Activated CD4-positive, CD25-positive, alpha-beta regulatory T cell (primary cell): ENCODE measurements around the gene LARP4.
A peak's percentile ranks its signal among the peaks of the same experiment; 100 is the strongest.
"Not testable (repeated sequence)": the region's sequence is repeated elsewhere in the genome, so short reads cannot be mapped to it uniquely, and the experiment has no call there.

Source experiments
- DNase-seq, 4 experiments: peaks; one replicate each; lab custom pipeline; 2025; lab: John Stamatoyannopoulos, UW

Gene LARP4

DNA sequence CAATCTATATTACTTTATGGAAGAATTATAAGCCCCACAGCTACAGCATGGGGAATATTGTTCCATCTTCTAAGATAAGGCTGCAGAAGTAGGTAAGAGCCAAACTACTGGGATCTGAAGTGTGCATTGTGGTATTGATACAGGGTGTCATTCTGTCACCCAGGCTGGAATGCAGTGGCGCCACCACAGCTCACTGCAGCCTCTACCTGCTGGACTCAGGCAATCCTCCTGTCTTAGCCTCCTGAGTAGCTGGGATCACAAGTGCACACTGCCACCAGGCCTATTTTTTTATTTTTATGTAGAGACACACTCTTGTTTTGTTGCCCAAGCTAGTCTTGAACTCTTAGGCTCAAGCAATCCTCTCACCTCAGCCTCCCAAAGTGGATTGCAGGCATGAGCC, 82.8 kb downstream of the LARP4 start:
- DNase-seq: no peak

DNA sequence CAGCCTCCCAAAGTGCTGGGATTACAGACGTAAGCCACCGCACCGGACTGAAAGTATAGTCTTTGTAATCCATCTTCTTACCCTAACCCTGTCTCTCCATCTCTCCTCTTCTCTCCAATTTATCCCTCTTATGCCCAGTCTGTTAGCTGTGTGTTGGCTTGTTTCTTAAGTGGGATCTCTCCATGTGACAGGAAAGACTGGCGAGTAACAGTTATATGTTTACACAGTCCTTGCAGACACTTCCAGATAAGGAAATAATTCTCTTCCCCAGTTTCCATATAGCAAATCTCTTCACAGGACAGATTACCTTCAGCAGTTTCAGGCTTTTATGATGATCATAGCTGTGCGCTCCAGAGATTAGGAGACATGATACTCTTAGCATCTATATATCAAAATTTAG, 88.1 kb downstream of the LARP4 start:
- no peak for DNase-seq

DNA sequence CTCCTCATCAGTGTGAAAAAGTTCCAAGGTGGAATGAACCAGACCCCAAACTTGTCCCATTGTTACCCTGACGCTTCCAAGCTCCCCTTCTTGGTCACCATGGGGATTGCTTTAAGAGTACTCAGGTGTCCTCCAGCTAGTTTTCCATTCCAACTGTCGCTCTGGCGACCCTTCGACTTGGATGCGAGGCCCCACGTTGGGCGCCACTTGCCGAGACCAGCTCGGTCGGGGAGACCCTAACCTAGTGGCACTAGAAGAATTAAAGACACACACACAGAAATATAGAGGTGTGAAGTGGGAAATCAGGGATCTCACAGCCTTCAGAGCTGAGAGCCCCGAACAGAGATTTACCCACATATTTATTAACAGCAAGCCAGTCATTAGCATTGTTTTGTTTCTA, 97.4 kb downstream of the LARP4 start:
- not testable (repeated sequence) for DNase-seq

DNA sequence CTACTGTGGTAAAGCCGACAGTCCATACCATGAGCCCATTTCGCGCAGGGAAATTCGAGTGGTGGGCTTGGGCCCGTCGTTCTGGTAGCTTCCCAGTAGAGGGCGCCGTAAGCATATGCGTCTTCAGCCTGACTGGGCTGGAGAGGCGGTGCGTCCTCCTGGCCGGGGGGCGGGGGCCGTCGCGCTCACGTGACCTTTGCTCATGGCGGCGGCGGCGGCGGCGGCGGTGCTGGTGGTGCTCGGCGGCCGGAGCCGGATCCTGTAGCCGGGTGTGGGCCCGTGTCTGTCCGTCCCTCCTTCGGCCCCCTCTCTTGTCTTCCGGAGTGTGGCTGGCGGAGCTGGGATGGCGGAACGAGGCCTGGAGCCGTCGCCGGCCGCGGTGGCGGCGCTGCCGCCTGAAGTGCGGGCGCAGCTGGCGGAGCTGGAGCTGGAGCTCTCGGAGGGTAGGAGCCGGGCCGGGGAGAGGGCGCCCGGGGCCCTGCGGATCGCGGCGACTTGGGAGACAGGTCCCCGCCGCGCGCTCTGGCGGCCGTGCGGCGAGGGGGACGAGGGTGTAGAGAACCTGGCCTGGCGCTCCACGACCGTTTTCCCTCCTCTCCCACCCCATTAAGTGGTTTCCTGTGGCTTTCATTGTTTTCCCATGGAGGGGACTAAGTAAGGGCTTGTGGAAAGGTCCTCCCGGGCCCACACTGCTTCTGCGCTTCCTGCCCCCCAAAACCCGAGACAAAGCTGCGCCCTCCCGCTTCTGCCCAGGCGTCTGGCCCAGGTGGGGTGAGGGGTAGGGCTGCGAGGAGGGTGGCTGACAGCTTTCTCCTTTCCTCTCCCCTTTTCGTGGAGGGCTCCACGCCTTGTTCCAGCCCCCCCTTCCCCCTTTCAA, 104.4 kb downstream of the LARP4 start, which contains the start of gene DIP2B:
Gene DIP2B (plus strand): TSS at position 188 of the 877 bp plus-strand sequence. CDS start 156 bp downstream, at position 344.
- DNase-seq: peak; percentile 93 to 96 (median 95)

DNA sequence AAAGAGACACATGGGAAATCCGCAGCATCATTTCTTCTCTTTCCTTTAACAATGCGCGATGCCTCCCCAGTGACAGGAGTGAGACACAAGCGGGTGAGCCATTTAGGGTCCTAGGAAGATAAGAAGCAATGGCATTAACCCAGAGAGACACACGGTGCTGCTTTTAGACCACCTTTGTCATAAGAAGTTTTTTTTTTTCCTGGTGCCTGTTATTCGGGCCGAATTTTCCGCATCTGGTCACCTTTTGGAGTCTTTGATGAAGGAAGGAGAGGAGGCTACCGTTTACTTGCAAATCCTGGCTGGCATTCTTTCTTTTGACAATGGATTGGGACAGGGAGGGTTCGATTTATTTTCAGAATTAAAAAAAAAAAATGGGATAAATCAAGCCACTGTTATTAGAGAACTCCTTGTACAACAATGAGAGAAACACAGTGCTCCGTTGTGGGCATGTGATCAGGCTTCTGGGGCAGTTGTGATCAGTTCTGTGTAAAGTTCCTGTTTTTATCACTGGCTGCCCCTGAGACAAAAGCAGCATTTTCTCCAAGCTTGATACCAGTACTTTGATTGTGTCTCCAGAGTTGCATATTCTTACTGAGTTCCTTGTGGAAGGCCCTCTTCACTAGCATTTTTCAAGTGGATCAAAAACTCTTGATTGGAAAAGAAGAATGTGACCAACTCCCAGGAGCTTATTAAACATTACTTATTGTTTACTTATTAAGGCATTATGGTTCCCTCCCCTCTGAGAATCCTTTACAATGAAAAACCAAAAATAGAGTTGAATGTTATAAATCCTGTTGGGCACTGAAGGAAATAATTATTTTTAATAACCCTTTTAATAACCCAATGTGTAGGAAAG, 105.2 kb downstream of the LARP4 start:
- DNase-seq: no peak

DNA sequence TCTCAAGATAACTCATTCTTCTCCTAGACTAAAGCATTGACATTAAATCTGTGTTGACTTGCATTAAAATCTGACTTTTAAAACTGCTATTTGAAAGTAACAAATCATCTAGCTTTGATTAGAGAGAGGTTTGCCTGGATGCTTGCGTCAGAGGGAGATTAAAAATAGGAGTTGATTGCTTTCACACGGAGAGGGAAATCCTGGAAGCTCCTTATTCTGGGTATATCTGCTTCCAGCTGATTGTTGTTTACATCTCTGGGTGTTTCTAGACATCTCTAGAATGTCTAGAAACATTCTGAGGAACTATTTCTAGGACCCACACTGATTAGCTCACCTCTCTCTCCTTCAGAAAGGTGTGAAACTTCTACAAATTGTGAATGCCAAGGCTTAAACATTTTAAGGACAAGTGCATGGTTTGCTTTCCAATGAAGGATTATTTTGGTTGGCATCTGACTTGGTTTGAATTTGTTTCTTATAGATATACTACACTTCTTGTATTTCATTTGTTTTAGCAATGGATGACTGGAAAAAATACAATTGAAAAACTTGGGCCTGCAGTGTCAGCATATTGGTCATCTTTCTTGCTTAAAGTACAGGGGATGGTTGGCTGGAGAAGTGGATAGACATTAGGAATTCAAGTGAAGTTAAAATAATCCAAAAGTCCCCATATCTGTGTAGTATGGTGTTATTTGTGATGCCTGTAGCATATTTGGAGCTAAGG, 106.2 kb downstream of the LARP4 start:
- no peak for DNase-seq

DNA sequence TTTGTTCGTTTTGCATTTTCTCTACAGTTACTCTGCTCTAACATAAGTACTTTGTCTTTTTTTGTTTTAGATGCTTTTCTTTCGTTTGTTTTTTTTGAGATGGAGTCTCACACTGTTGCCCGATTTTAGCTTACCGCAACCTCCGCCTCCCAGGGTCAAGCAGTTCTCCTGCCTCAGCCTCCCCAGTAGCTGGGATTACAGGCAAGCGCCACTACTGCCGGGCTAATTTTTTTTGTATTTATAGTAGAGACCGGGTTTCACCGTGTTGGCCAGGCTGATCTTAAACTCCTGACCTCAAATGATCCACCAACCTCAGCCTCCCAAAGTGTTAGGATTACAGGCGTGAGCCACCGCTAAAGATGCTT, 106.8 kb downstream of the LARP4 start:
- no peak for DNase-seq

DNA sequence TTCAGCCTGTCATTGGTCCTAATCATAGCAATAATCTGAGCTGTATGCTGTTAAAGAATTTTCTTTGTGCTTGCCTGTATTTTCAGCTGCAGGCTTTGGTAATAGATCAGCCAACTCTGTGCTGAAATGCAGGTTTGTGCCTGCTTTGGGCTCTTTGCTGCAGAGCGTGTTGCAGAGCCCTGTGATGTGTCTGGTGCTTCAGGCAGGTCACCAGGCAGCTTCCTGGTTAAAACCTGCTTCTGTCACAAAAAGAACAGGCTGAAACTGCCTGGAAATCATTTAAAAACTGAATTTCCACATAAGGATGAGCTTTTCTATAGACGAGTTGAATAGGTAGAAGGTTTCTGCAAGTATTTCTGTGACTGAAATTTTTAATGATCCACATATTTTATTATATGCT, 107.2 kb downstream of the LARP4 start:
- DNase-seq: no peak

DNA sequence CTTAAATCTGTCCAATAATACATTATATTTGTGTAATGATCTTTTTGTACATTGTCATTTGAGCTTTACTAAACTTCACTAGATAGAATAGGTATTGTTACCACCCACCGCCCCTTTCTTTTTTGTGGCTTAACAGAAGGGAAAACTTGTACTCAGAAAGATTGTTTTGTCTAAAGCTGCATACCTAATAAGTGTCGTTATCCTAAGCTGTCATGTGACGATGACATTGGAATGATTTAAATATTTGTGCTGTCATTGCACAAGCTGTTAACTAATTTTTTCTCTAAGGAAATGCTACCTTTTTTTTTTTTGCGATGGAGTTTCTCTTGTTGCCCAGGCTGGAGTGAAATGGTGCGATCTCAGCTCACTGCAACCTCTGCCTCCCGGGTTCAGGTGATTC, 107.7 kb downstream of the LARP4 start:
- no peak for DNase-seq

DNA sequence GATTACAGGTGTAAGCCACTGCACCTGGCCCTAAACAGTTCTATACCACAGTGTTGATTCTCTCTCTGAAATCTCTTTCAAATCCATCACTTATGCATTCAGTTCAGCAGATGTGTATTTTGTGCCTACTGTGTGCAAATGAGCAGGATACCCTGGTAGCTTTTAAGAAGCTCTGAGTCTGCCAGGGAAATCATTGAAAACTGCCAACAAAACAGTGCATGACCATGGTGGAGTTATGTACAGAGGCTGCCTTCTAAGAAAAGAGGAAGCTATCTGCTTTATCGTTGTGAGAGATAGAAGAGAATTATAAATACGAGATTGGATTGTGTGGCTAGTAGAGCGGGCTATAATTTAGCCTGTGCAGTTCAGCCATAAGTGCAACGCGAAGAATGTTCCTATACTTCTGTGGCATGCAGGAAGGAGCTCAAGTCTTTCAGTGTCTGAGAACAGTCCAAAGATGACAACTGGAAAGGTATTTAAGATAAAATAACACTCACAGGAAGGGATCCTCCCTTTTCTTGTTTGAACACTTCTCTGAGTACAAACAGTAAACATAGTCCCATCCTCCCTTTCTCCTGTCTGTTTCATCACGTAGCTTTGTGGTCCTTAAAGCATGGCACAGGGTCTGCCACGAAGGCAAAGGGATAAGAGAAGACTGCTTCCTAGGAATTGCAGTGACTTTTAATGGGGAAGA, 108.4 kb downstream of the LARP4 start:
- no peak for DNase-seq

DNA sequence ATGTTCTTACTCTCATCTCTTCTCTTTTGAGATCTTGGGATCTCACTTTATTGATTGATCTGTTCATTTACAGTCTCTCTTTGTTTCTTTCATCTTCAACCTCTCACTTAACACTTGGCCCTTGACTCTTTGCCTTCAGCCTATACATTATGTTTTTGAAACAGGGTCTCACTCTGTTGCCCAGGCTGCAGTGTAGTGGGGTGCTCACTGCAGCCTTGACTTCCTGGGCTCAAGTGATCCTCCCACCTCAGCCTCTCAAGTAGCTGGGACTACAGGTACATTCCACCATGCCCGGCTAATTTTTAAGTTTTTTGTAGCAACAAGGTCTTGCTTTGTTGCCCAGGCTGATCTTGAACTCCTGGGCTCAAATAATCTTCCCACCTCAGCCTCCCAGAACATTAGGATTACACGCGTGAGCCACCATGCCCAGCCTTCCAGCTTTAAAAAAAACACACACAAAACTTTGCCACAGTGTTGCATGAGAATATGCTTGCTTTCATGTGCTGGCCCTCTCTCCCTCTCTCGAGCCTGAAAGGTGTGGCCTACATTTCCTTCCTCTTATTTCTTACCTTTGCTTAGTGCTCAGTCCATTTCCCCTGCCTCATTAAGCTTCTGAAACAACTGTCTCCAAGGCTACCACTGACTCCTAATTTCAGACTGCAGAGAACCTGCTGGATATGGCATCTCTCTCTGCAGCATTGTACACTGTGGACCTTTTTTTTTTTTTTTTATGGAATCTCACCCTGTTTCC, 114.0 kb downstream of the LARP4 start:
- no peak for DNase-seq

DNA sequence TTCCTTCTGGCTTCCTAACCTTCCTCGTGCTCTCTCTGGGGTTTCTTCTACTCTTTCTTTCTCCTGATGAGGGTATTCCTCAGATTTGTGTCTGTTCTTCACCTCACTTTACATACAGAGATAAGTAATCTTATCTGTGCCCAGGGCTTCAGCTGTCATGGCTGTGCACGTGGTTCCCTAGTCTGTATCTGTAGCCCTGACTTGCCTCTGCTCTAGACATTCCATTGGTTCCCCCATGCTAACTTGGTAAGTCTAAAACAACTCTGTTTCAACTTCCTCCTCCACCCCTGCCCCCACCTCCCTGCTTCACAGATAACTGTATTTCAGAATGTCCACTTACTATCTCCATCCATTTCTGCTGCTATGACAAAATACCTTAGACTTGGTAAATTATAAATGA, 114.9 kb downstream of the LARP4 start:
- no peak for DNase-seq

DNA sequence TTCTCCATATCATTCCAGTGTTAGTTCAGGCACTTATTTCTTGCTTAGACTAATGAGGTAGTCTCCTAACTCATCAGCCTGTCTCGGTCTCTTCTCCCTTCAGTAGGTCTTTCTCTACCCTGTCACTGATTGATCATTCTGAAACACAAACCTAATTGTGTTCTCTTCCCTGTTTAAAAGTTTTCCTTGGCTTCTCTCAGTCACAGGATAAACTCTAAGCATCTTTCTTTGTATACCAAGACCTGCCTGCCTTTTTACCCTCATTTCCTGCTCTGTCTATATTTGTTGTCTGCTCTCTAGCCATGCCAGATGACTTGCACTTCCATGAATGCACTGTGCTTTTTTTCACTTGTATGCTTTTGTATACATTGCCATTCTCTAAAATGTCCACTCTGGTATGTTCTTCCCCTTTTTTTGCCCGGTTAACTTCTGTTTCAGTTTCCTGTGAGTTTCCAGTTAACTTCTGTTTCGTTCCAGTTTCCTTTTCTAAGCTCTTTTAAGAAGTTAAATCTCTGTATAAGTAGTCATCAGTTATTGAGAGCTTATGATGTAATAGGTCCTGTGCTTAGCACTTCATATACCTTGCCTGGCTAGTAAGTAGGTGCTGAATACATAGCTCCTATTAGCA, 116.8 kb downstream of the LARP4 start:
- no peak for DNase-seq

DNA sequence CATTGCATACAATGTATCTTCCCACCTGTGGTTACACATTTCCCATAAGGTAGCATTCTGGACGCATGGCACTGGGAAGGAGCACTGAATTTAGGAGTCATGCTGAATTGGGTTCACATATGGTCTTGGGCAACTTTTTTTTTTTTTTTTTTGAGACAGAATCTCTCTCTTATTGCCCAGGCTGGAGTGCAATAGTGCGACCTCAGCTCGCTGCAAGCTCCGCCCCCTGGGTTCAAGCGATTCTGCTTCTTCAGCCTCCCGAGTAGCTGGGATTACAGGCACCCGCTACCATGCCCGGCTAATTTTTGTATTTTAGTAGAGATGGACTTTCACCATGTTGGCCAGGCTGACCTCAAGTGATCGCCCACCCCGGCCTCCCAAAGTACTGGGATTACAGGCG, 117.4 kb downstream of the LARP4 start:
- DNase-seq: no peak

DNA sequence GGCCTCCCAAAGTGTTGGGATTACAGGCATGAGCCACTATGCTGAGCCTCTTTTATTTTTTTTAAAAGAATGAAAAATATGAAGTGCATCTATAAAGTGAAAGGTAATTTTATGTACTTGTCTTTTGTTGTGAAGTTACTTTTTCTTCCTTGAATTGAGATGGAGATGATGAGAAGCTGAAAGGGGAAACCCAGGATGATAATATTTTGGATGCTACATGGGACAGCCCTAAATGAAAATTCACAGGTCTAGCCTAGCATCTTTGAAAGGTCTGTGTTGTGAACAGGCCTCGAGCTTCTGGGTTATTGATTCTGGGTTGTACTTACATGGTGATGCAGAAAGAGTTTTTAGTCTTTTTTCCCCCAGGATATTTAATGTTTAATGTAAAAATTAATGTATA, 118.7 kb downstream of the LARP4 start:
- no peak for DNase-seq

DNA sequence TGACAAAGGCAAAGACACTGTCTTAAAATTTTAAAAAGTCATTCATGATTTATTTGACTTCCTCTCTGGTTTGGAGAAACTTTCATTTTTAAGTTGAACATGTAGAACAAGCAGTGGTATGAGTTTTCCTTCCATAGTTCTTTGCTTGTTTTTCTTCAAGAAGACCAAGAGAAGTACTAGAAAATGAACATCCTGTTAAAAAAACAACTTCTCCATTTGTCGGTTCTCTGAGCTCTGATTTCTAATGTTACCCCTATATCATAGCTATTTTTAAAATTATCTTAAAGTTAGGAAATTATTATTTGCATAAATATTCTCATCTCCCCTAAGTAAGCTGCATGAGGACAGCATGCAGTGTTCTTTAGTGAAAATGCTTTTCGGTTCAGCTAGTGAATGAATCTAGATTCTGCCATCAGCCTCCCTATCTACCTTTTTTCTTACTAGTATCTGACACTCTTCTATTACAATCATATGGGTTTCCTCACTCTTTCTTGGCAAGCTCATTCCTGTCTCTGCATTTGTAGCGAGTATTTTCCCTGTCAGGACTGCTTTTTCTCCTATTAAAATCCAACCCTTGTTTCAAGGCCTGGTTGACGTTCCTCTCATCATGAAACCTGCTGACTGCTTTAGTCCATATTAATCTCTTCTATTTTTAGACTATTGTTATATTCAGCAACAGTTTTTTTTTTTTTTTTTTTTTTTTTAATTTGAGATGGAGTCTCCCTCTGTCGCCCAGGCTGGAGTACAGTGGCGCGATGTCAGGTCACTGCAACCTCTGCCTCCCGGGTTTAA, 119.9 kb downstream of the LARP4 start:
- no peak for DNase-seq

DNA sequence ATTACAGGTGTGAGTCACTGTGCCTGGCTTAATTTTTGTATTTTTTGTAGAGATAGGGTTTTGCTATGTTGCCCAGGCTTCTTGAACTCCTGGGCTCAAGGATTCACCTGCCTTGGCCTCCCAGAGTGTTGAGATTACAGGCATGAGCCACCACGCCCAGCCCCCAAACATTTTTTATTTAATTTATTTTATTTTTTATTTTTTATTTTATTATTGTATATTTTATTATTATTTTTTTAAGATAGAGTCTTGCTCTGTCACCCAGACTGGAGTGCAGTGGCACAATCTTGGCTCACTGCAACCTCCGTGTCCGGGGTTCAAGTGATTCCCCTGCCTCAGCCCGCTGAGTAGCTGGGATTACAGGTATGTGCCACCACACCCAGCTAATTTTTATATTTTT, 121.1 kb downstream of the LARP4 start:
- not testable (repeated sequence) for DNase-seq

DNA sequence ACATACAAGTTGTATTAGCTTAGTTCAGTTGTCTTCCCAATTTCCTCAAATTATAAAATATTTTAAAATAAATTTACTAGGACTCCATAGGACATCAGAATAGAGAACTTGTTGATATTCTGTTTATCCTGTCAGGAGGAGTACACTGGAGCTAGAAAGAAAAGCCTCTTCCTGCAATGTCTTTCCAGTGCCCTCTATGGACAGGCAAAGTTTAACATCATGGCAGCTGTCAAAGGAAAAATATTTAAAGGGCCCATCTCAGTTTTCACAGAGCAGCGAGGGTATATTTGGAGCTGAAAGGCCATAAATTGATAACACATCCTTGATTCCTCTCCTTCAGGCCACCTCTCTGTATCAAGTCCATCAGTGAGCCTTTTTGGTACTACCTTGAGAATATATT, 123.1 kb downstream of the LARP4 start:
- no peak for DNase-seq

DNA sequence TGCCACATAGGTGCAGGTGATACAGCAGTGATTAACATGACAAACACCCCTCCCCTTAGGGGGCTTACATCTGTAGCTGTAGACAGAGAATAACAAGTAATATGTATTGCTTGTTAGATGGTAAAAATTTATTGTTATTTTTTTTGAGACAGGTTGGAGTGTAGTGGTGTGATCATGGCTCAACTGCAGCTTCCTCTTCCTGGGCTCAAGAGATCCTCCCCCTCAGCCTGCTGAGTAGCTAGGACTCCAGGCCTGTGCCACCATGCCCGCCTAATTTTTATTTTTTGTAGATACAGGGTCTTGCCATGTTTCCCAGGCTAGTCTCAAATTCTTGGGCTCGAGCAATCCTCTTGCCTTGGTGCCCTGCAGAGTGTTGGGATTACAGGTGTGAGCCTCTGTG, 123.9 kb downstream of the LARP4 start:
- no peak for DNase-seq

DNA sequence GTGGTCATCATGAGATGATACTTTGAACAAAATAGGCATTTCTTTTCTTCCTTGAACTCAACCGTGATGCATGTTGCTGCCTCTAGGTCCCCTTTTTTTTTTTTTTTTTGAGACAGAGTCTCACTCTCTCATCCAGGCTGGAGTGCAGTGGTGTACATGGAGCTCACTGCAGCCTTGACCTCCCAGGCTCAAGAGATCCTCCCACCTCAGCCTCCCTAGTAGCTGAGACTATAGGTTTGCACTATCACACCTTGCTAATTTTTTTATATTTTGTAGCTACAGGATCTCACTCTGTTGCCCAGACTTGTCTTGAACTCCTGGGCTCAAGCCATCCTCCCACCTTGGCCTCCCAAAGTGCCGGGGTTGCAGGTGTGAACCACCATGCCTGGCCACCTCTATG, 124.7 kb downstream of the LARP4 start:
- DNase-seq: no peak
